Type B pancreatic cell (in vitro differentiated cells): ENCODE measurements around the gene PTRH1. TPM values are rescaled to one million over a fixed set of nuclear protein-coding genes. Genes with fewer than 3 reads are reported as not detected.
A peak's percentile ranks its signal among the peaks of the same experiment; 100 is the strongest.

Source experiments
- DNase-seq: peaks from one replicate; pipeline ENCODE4 v3.0.0; 2021; ENCODE audit warnings: mixed read lengths; ENCODE audit not compliant: unreplicated experiment; ENCODE audit errors: extremely low spot score
- H3K27ac Mint-ChIP-seq: 2 replicates; pipeline ENCODE4 v1.8.0; 2021; ENCODE audit warnings: mild to moderate bottlenecking, mixed read lengths
- H3K27me3 Mint-ChIP-seq: 2 replicates; pipeline ENCODE4 v1.8.0; 2021; ENCODE audit warnings: mixed read lengths
- H3K36me3 Mint-ChIP-seq: 2 replicates; pipeline ENCODE4 v1.8.0; 2021; ENCODE audit warnings: mixed read lengths
- H3K4me1 Mint-ChIP-seq: one replicate; pipeline ENCODE4 v1.8.0; 2021; ENCODE audit warnings: mixed read lengths; ENCODE audit not compliant: unreplicated experiment
- H3K4me3 Mint-ChIP-seq: 2 replicates; pipeline ENCODE4 v1.8.0; 2021; ENCODE audit warnings: mild to moderate bottlenecking, mixed read lengths
- H3K9me3 Mint-ChIP-seq: 2 replicates; pipeline ENCODE4 v1.8.0; 2021; ENCODE audit warnings: mixed read lengths
- total RNA-seq: library from RNA; stranded (reverse); gene quantifications from 2 replicates; pipeline ENCODE4 v1.2.1, GENCODE V29; 2021; ENCODE audit warnings: low replicate concordance
- TF ChIP-seq, protein P1 (sequence below): fragments of 200-600 bp; sonication (generic); conservative IDR thresholded peaks from 2 replicates; pipeline ENCODE4 v1.5.0; 2021; ENCODE audit warnings: antibody characterized with exemption, mild to moderate bottlenecking

Gene PTRH1
- total RNA-seq, 1 donor from 2014 or later: 13.9 TPM

DNA sequence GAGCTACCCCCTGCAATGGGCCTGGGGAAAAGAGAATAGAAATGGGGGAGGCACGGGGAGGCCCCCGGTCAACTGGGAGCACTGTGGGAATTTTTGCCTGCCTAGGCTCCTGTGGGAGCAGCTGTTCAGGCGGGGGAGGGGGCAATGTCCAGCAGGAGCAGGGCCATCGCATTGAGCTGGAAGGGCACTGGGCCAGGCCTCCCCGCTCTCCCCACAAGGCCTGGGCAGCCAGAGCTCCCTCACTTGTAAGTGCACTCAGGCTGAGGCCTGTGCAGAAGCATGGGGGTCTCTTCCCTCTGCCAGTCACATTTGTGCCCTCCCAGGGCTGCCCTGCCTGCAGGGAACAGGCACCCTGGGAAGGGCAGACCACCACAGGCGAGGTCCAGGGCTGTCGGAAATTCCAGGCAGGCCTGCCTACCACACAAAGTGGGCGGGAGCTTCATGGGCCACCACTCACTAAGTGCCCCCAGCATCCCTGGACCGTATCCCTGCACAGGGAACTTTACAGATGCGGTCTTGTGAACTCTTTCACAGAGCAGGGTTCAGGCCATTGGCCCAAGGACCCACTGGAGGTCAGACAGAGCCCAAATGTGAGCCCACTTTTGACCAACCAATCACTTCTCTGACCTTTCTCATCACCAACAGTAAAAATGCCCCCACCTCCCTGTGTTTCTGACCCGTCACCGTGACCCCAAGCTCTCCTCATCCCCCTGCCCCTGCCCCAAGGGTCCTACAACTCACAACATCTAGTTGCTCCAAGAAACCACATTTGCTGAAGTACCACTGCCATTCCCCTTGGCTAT, 9.7 kb downstream of the PTRH1 start:
- Mint-ChIP-seq H3K27ac (no peak overlapping the region), H3K36me3 (no peaks in the 10 kb centered on the region), H3K27me3 (no peaks in the 10 kb centered on the region), H3K4me3 (no peak overlapping the region), H3K9me3 (no peaks in the 10 kb centered on the region), H3K4me1 (peaks cover 15% of the 10 kb centered on the region)
- TF ChIP-seq, protein P1, sequence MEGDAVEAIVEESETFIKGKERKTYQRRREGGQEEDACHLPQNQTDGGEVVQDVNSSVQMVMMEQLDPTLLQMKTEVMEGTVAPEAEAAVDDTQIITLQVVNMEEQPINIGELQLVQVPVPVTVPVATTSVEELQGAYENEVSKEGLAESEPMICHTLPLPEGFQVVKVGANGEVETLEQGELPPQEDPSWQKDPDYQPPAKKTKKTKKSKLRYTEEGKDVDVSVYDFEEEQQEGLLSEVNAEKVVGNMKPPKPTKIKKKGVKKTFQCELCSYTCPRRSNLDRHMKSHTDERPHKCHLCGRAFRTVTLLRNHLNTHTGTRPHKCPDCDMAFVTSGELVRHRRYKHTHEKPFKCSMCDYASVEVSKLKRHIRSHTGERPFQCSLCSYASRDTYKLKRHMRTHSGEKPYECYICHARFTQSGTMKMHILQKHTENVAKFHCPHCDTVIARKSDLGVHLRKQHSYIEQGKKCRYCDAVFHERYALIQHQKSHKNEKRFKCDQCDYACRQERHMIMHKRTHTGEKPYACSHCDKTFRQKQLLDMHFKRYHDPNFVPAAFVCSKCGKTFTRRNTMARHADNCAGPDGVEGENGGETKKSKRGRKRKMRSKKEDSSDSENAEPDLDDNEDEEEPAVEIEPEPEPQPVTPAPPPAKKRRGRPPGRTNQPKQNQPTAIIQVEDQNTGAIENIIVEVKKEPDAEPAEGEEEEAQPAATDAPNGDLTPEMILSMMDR: no peak
- no peak for DNase-seq

DNA sequence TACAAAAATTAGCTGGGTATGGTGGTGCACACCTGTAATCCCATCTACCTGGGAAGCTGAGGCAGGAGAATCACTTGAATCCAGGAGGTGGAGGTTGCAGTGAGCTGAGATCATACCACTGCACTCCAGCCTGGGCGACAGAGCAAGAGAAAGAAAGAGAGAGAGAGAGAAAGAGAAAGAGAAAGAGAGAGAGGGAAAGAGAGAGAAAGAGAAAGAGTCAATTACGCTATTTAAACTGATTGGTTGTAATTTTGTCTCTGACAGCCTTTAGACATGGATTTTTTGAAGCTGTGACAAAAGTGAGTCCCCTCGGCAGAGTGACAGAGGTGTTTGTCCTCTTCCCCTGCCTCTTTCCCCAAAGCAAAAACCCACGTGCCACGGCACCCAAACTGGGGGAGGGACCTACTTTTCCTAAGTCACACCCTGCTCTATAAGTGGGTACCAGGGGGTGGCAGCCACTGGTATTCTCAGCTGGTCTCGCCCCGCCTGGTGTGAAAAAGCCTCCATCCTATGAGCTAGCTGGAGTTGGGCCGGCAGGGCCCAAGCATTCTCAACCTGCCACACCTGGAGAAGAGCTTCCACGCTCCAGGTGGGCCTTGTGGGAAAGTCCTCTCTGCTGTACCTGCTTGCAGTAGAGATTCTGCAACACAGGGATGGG, 12.0 kb downstream of the PTRH1 start:
- TF ChIP-seq, protein P1: no peak
- H3K27me3 Mint-ChIP-seq: peaks cover 4% of the 10 kb centered on the region
- no peaks in the 10 kb centered on the region for H3K36me3 Mint-ChIP-seq
- H3K4me3 Mint-ChIP-seq: no peak overlapping the region
- H3K27ac Mint-ChIP-seq: no peak overlapping the region
- H3K4me1 Mint-ChIP-seq: peaks cover 24% of the 10 kb centered on the region
- DNase-seq: no peak
- H3K9me3 Mint-ChIP-seq: peaks cover 4% of the 10 kb centered on the region

DNA sequence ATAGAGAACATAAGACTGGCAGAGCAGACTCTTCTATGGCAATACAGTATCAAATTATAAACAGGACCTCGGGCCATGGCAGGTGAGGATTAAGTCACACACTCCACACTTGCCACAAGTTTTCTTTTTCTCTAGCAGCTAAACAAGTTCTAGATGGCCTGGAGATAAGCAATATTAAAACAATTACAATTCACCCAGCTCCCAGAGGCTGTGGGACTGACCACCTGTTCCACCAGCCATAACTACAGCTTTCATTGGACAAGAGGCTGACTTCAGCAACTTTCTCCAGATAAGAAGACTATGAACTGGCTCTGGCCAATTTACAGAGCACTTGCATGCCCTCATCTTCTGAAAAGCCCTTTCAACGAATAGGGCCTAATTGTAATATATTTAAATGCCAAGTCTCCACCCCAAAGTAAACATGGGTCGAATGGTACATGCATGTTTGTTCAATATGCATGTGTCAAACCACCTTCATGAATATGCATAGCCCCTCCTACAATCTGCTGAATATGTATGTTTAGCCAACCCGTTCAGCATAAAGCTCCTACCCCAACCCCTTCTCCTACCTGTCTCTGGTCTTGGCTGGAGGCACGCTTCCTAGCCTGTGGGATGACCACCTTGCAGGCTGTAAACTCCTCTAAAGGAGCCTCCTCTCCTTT, 14.7 kb downstream of the PTRH1 start:
- TF ChIP-seq, protein P1: no peak
- Mint-ChIP-seq H3K4me3 (no peak overlapping the region), H3K9me3 (peaks cover 4% of the 10 kb centered on the region), H3K4me1 (peaks cover 17% of the 10 kb centered on the region), H3K27me3 (peaks cover 4% of the 10 kb centered on the region), H3K27ac (peak overlapping the region; percentile 13), H3K36me3 (no peaks in the 10 kb centered on the region)
- DNase-seq: no peak

DNA sequence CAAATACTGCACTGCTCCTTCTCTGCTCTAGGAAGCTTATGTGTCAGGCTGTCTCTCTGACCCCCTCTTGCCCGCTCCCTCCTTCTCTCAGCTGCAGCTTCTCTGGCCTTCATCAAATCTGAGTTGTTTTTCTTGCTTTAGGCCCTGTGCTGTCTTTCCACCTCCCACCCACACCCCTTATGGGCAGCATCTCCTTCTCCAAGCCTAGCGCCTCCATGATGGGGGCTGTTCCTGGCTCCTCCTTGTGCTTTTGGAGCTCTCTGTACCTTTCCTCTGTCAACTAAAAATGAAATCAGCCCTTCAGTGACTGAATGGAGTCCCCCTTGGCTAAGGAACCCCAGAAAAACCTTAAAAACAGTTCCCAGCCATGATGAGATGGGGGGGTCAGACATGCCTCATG, 15.3 kb downstream of the PTRH1 start:
- H3K4me3 Mint-ChIP-seq: peak overlapping the region; percentile 46
- TF ChIP-seq, protein P1: no peak
- peaks cover 4% of the 10 kb centered on the region for H3K27me3 Mint-ChIP-seq

DNA sequence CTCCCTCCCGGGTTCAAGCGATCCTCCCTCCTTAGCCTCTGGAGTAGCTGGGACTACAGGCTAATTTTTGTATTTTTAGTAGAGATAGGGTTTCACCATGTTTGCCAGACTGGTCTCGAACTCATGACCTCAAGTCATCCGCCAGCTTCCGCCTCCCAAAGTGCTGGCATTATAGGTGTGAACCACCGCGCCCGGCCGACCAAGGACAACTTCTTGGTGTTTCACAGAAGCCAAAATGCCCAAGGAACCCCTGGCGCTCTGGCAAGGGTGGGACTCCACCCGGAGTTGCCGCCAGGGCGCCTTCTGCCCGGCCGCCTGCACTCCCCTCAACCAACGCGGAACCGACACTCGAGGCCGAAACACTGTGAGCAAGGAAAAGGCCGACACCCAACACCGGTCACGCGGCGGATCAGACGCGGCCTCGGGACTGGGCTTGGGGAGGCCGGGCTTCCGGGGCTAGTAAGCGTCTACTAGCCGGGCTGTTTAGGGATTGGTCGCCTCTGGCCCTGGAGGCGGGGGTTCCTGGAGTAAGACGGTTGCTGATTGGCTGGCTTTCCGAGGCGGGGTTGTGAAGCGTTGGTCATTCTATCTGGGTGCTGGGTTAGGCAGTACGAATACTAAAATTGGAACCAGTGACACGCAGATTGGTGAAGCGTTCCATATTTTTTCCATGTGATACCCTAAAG, 16.3 kb downstream of the PTRH1 start:
- Mint-ChIP-seq H3K27me3 (peaks cover 4% of the 10 kb centered on the region), H3K27ac (peak overlapping the region; percentile 87), H3K4me3 (peak overlapping the region; percentile 80), H3K9me3 (peaks cover 4% of the 10 kb centered on the region), H3K36me3 (no peaks in the 10 kb centered on the region), H3K4me1 (peaks cover 23% of the 10 kb centered on the region)
- TF ChIP-seq, protein P1: peak; percentile 51
- DNase-seq: peak; percentile 91

More for the DNA sequence above, 15.3 kb downstream of the PTRH1 start:
- peaks cover 23% of the 10 kb centered on the region for H3K4me1 Mint-ChIP-seq
- H3K27ac Mint-ChIP-seq: peak overlapping the region; percentile 13
- peaks cover 4% of the 10 kb centered on the region for H3K9me3 Mint-ChIP-seq
- no peaks in the 10 kb centered on the region for H3K36me3 Mint-ChIP-seq
- no peak for DNase-seq
